Erythroblast (primary cell): ENCODE results near the gene SCN10A.

ENCODE experiments used
- GATA1 ChIP-seq: IDR thresholded peaks from 2 replicates; pipeline ENCODE4 v1.6.1; 2011; ENCODE audit warnings: low read depth, mild to moderate bottlenecking, control low read depth, low read length, moderate library complexity
- POLR2A ChIP-seq: IDR thresholded peaks from 2 replicates; pipeline ENCODE4 v1.6.1; 2011; ENCODE audit warnings: mild to moderate bottlenecking, low read length

GRCh38 chr3:38739931-38740330 lies 76.1 kb downstream of the SCN10A start:
- no peak for TF ChIP-seq POLR2A
- TF ChIP-seq GATA1: no peak
